ENCODE results near the gene PHYHIPL. TPM values are rescaled to one million over a fixed set of nuclear protein-coding genes. Genes with fewer than 3 reads are reported as not detected.

Gene PHYHIPL
- total and polyA plus RNA-seq, 9 donors, result 0.11 to 3.7 (median 0.55) TPM; not detected in 2

DNA sequence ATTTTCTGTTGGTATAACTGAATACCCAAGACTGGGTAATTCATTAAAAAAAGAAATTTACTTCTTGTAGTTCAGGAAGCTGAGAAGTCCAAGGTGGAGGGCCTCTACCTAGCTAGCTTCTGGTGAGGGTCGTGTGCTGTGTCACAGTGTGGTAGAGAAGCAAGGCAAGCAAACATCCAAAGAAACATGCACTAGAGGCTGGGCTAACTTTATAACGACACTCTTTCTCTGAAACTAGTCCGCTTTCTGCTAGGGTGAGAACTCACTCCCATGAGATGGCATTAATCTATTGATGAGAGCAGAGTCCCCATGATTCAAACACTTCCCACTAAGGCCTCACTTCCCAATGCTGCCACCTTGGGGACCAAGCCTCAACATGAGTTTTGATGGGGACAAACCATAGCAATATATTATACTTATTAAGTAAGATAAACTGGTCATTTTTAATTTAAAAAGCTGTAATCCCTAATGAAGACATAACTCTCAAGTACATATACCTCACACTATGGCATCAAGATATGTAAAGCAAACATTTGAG, 50.8 kb downstream of the PHYHIPL start:
- Histone ChIP-seq H3K9me3 (no peaks in the 10 kb centered on the region), H3K27me3 (no peaks in the 10 kb centered on the region), H3K4me1 (ENCODE audit: insufficient read depth) (no peaks in the 10 kb centered on the region), H3K27ac (no peak overlapping the region), H3K4me3 (no peak overlapping the region), H3K36me3 (no peaks in the 10 kb centered on the region)
- DNase-seq, result no peak
- intact Hi-C loops (cut with DNase I), result loop anchor here in 1 of 4 donors (10.0 kb wide), 1 partner anchor 272 kb away; no protein-coding TSS in a partner anchor
- TF ChIP-seq, protein P1, sequence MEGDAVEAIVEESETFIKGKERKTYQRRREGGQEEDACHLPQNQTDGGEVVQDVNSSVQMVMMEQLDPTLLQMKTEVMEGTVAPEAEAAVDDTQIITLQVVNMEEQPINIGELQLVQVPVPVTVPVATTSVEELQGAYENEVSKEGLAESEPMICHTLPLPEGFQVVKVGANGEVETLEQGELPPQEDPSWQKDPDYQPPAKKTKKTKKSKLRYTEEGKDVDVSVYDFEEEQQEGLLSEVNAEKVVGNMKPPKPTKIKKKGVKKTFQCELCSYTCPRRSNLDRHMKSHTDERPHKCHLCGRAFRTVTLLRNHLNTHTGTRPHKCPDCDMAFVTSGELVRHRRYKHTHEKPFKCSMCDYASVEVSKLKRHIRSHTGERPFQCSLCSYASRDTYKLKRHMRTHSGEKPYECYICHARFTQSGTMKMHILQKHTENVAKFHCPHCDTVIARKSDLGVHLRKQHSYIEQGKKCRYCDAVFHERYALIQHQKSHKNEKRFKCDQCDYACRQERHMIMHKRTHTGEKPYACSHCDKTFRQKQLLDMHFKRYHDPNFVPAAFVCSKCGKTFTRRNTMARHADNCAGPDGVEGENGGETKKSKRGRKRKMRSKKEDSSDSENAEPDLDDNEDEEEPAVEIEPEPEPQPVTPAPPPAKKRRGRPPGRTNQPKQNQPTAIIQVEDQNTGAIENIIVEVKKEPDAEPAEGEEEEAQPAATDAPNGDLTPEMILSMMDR (IDR thresholded peaks at IDR 0.05), result no peak
- TF ChIP-seq EP300 (IDR thresholded peaks at IDR 0.05) (no peak), POLR2A (IDR thresholded peaks at IDR 0.05) (no peak)
- 95 to 97% (median 96%) methylated on average over 3 of the region's 3 CpGs for WGBS, 3 donors

DNA sequence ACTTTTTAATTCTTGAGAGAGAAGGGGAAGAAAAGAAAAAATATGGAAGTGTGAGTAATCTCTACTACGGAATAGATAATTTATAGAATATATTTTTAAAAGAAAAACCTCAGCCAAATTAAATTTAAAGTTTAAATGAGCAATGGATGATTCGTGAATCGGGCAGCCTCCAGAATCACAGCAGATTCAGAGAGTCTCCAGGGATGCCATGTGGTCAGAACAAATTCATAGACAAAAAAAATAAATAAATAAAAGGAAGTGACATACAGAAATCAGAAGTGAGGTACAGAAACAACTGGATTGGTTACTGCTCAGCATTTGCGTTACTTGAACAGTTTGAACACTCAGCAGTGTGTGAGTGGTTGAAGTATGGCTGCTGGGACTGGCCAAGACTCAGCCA, 53.0 kb downstream of the PHYHIPL start:
- H3K27me3 ChIP-seq, result no peaks in the 10 kb centered on the region
- TF ChIP-seq EP300 (IDR thresholded peaks at IDR 0.05), result no peak
- TF ChIP-seq, protein P1 (IDR thresholded peaks at IDR 0.05), result no peak
- TF ChIP-seq POLR2A (IDR thresholded peaks at IDR 0.05), result no peak
- H3K27ac ChIP-seq, result no peak overlapping the region
- no peaks in the 10 kb centered on the region for H3K9me3 ChIP-seq
- no peak overlapping the region for H3K4me3 ChIP-seq
- WGBS, 3 donors, result 93 to 97% (median 94%) methylated on average over 4 of the region's 4 CpGs
- no peak for DNase-seq
- intact Hi-C loops (cut with DNase I), result loop anchor here in 1 of 4 donors (10.0 kb wide), 1 partner anchor 275 kb away; no protein-coding TSS in a partner anchor
- H3K4me1 ChIP-seq (ENCODE audit: insufficient read depth), result no peaks in the 10 kb centered on the region
- H3K36me3 ChIP-seq, result no peaks in the 10 kb centered on the region

DNA sequence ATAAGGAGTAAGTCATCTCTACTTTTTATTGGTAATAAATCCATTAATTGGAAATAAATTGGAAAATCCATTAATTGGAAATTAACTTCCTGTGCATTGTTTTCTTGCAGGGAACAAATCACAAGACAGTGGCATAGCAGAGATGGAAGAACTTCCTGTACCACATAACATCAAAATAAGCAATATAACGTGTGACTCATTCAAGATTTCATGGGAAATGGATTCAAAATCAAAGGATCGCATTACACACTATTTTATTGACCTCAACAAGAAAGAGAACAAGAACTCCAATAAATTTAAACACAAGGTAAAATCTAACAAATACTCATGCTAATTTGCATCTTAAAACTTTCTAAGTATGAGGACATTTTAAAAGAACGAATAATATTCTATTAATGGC, 57.8 kb downstream of the PHYHIPL start:
- Histone ChIP-seq H3K27me3 (no peaks in the 10 kb centered on the region), H3K4me1 (ENCODE audit: insufficient read depth) (no peaks in the 10 kb centered on the region), H3K27ac (no peak overlapping the region), H3K36me3 (no peaks in the 10 kb centered on the region), H3K4me3 (no peak overlapping the region), H3K9me3 (no peaks in the 10 kb centered on the region)
- WGBS, 3 donors, result 80 to 81% (median 81%) methylated on average over 3 of the region's 3 CpGs
- DNase-seq, result no peak
- TF ChIP-seq, protein P1 (IDR thresholded peaks at IDR 0.05), result no peak
- TF ChIP-seq POLR2A (IDR thresholded peaks at IDR 0.05), result no peak
- TF ChIP-seq EP300 (IDR thresholded peaks at IDR 0.05), result no peak
- intact Hi-C loops (cut with DNase I), result loop anchor here in 2 of 4 donors (10.0 kb wide), 2 partner anchors 279 to 391 kb away; no protein-coding TSS in a partner anchor

DNA sequence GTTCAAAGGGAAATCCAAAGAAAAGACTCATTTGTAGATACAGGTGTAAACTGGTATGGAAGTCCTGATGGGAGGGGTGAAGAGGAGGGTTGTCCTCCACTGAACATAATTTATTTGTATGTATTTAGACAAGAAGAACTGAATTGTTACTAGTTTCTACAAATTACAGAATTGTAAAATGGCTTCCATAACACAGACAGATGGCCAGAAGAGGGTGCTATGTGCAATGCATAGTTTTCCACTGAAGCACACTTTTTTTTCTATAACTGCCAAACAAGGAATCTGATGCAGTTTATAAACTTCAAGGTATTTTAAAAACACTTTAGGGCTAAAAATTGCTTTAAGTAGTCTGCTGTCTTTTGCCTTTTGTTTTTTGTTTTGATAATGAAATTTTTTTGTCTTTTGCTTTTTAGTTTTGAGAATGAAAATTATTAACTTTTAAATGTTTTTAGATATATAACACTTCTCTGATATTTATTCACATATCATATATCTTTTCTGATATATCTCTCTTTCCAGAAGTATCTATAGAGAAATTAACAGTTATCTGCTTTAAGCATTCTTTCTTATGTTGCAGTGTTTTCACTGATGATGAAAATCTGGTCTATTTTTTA, 58.5 kb downstream of the PHYHIPL start:
- Histone ChIP-seq H3K36me3 (no peaks in the 10 kb centered on the region), H3K4me3 (no peak overlapping the region), H3K9me3 (no peaks in the 10 kb centered on the region), H3K27me3 (no peaks in the 10 kb centered on the region), H3K4me1 (ENCODE audit: insufficient read depth) (no peaks in the 10 kb centered on the region), H3K27ac (no peak overlapping the region)
- peak in 1 of 5 donors; percentile 30 for DNase-seq
- intact Hi-C loops (cut with DNase I), result loop anchor here in 2 of 4 donors (10.0 kb wide), 2 partner anchors 280 to 390 kb away; no protein-coding TSS in a partner anchor
- TF ChIP-seq, protein P1 (IDR thresholded peaks at IDR 0.05), result peak in 2 of 3 donors; percentile 49 to 51
- no peak for TF ChIP-seq POLR2A (IDR thresholded peaks at IDR 0.05)
